A673 (cell line): Measurements from ENCODE around the gene HLA-DRA. TPM values are rescaled to one million over a fixed set of nuclear protein-coding genes. Genes with fewer than 3 reads are reported as not detected.
"Not testable (repeated sequence)": the region's sequence is repeated elsewhere in the genome, so short reads cannot be mapped to it uniquely, and the experiment has no call there.

ENCODE experiments used
- BruUV-seq: library from RNA; stranded (reverse); fragments of 400-500 nt; replicated peaks from 2 replicates; lab custom pipeline; 2021; lab: Mats Ljungman, UMichigan
- CTCF ChIA-PET: fragments of 300-600 bp; sonication (Branson Sonifier 250); formaldehyde crosslinking; loops from one replicate; lab custom pipeline; 2022; ENCODE audit warnings: antibody characterized with exemption; lab: Charles Lee
- POLR2A ChIA-PET: fragments of 300-600 bp; sonication (Branson Sonifier 250); formaldehyde crosslinking; loops from one replicate; lab custom pipeline; 2022; ENCODE audit warnings: antibody characterized with exemption; ENCODE audit not compliant: low non-redundant PET; lab: Charles Lee
- DNase-seq: peaks from one replicate; pipeline ENCODE4 v3.0.0-alpha.2; 2015; ENCODE audit warnings: low spot score
- H3K27ac ChIP-seq: fragments of 200-600 bp; sonication (generic); 2 replicates; pipeline ENCODE4 v1.5.1; 2016; ENCODE audit warnings: mixed run types, low read depth, mild to moderate bottlenecking, mixed read lengths, antibody characterized with exemption, low read length; ENCODE audit not compliant: poor library complexity, severe bottlenecking
- H3K27me3 ChIP-seq: fragments of 200-600 bp; sonication (generic); replicated peaks from 2 replicates; pipeline ENCODE4 v1.6.1; 2017; ENCODE audit warnings: mixed run types, low read depth, mild to moderate bottlenecking, mixed read lengths, antibody characterized with exemption, low read length; ENCODE audit not compliant: insufficient read depth, poor library complexity
- H3K36me3 ChIP-seq: fragments of 200-600 bp; sonication (generic); 2 replicates; pipeline ENCODE4 v1.6.1; 2016; ENCODE audit warnings: mixed run types, mild to moderate bottlenecking, mixed read lengths, antibody characterized with exemption, low read length; ENCODE audit not compliant: insufficient read depth, poor library complexity, severe bottlenecking
- H3K4me1 ChIP-seq: fragments of 200-600 bp; sonication (generic); 2 replicates; pipeline ENCODE4 v1.6.1; 2017; ENCODE audit warnings: mixed run types, mild to moderate bottlenecking, mixed read lengths, antibody characterized with exemption, low read length; ENCODE audit not compliant: insufficient read depth, poor library complexity, severe bottlenecking
- H3K4me3 ChIP-seq: fragments of 200-600 bp; sonication (generic); 2 replicates; pipeline ENCODE4 v1.5.1; 2016; ENCODE audit warnings: low read depth, mixed run types, mild to moderate bottlenecking, mixed read lengths, low read length; ENCODE audit not compliant: poor library complexity, severe bottlenecking
- H3K9me3 ChIP-seq: fragments of 200-600 bp; sonication (generic); 2 replicates; pipeline ENCODE4 v1.6.1; 2016; ENCODE audit warnings: mixed run types, low read depth, mild to moderate bottlenecking, mixed read lengths, antibody characterized with exemption, low read length; ENCODE audit not compliant: poor library complexity, severe bottlenecking
- CTCF ChIP-seq: fragments of 300-800, 200-600 bp; sonication (generic); conservative IDR thresholded peaks from 2 replicates; pipeline ENCODE4 v1.5.1; 2017; ENCODE audit warnings: low read depth, mild to moderate bottlenecking, antibody characterized with exemption, low read length, moderate library complexity, mixed read lengths
- EZH2 ChIP-seq: fragments of 200-600 bp; sonication (generic); IDR thresholded peaks from 2 replicates; pipeline ENCODE4 v1.6.1; 2017; ENCODE audit warnings: borderline replicate concordance, low read depth, mild to moderate bottlenecking, mixed read lengths, antibody characterized with exemption, low read length; ENCODE audit not compliant: poor library complexity, severe bottlenecking
- intact Hi-C: fragments of 100-400 bp; cut with micrococcal nuclease; formaldehyde crosslinking; loops from one replicate; pipeline ENCODE4 v1.10.0; 2022; ENCODE audit not compliant: unreplicated experiment
- total RNA-seq: library from RNA; stranded (reverse); gene quantifications from 2 replicates; pipeline ENCODE4 v1.2.3, GENCODE V29; 2021

Gene HLA-DRA
- total RNA-seq, 1 experiment from 2014 or later = not detected

GRCh38 chr6:32460528-32460927, 20.8 kb downstream of the HLA-DRA start:
- intact Hi-C loops = no loop called here
- H3K27me3 ChIP-seq = peaks cover 30% of the 10 kb centered on the region
- no peaks in the 10 kb centered on the region for H3K4me1 ChIP-seq
- DNase-seq = no peak
- POLR2A ChIA-PET = no interaction called here
- no peaks in the 10 kb centered on the region for H3K36me3 ChIP-seq
- H3K27ac ChIP-seq = no peak overlapping the region
- no peak overlapping the region for H3K4me3 ChIP-seq
- no peaks in the 10 kb centered on the region for H3K9me3 ChIP-seq
- TF ChIP-seq CTCF (no peak), EZH2 (no peak)
- CTCF ChIA-PET = interaction anchor here (0.7 kb wide), 1 partner anchor 529 kb away, joined by 5 read pairs; no protein-coding TSS in a partner anchor
- BruUV-seq = no TSS peak

- intact Hi-C loops = no loop called here
These were observed 21.8 kb downstream of the HLA-DRA start for GRCh38 chr6:32461493-32461892.

GRCh38 chr6:32462609-32463008, 22.9 kb downstream of the HLA-DRA start:
- intact Hi-C loops = no loop called here
- BruUV-seq = no TSS peak
- TF ChIP-seq EZH2 = no peak
- TF ChIP-seq CTCF = no peak
- H3K27me3 ChIP-seq = peaks cover 20% of the 10 kb centered on the region
- POLR2A ChIA-PET = no interaction called here
- no peaks in the 10 kb centered on the region for H3K9me3 ChIP-seq
- CTCF ChIA-PET = no interaction called here
- H3K4me1 ChIP-seq = no peaks in the 10 kb centered on the region
- H3K36me3 ChIP-seq = no peaks in the 10 kb centered on the region
- H3K27ac ChIP-seq = no peak overlapping the region
- H3K4me3 ChIP-seq = no peak overlapping the region
- peak; percentile 17 for DNase-seq

More at GRCh38 chr6:32461493-32461892, 21.8 kb downstream of the HLA-DRA start:
- Histone ChIP-seq H3K27me3 (peaks cover 28% of the 10 kb centered on the region), H3K4me3 (no peak overlapping the region), H3K9me3 (no peaks in the 10 kb centered on the region), H3K4me1 (no peaks in the 10 kb centered on the region), H3K36me3 (no peaks in the 10 kb centered on the region), H3K27ac (no peak overlapping the region)
- TF ChIP-seq CTCF (no peak), EZH2 (no peak)
- CTCF ChIA-PET = no interaction called here
- BruUV-seq = no TSS peak
- no peak for DNase-seq
- POLR2A ChIA-PET = no interaction called here

GRCh38 chr6:32467743-32468503, 28.2 kb downstream of the HLA-DRA start:
- H3K36me3 ChIP-seq, H3K4me3 ChIP-seq, H3K27ac ChIP-seq, intact Hi-C loops, DNase-seq, H3K4me1 ChIP-seq, POLR2A ChIA-PET, BruUV-seq, CTCF ChIA-PET, H3K9me3 ChIP-seq: not testable (repeated sequence)
- H3K27me3 ChIP-seq = peaks cover 27% of the 10 kb centered on the region
